Trophoblast cell (in vitro differentiated cells and primary cell): ENCODE results near the gene RPL18A.
A peak's percentile ranks its signal among the peaks of the same experiment; 100 is the strongest.

Source experiments
- DNase-seq, 2 donors: peaks; one replicate each; pipeline ENCODE4 v3.0.0-alpha.2; 2016
- H2AFZ ChIP-seq: 2 replicates; pipeline ENCODE4 v1.6.1; 2013; ENCODE audit warnings: low read length, moderate library complexity, mild to moderate bottlenecking; ENCODE audit not compliant: insufficient read depth, poor library complexity
- H2AK5ac ChIP-seq: 2 replicates; pipeline ENCODE4 v1.6.1; 2013; ENCODE audit warnings: mild to moderate bottlenecking, low read length
- H2BK120ac ChIP-seq: 2 replicates; pipeline ENCODE4 v1.6.1; 2013; ENCODE audit warnings: low read length, mild to moderate bottlenecking, moderate library complexity; ENCODE audit not compliant: insufficient read depth, poor library complexity
- H2BK12ac ChIP-seq: 2 replicates; pipeline ENCODE4 v1.6.1; 2013; ENCODE audit warnings: mild to moderate bottlenecking, low read length, moderate library complexity
- H2BK5ac ChIP-seq: 2 replicates; pipeline ENCODE4 v1.6.1; 2013; ENCODE audit warnings: low read length, low read depth, moderate library complexity, mild to moderate bottlenecking; ENCODE audit not compliant: poor library complexity
- H3K14ac ChIP-seq: 2 replicates; pipeline ENCODE4 v1.6.1; 2013; ENCODE audit warnings: mild to moderate bottlenecking, low read length
- H3K18ac ChIP-seq: 2 replicates; pipeline ENCODE4 v1.6.1; 2013; ENCODE audit warnings: mild to moderate bottlenecking, low read length
- H3K23ac ChIP-seq: 2 replicates; pipeline ENCODE4 v1.6.1; 2013; ENCODE audit warnings: low read length
- H3K27ac ChIP-seq: 2 replicates; pipeline ENCODE4 v1.5.1; 2013; ENCODE audit warnings: low read depth, mild to moderate bottlenecking, inconsistent platforms, low read length, moderate library complexity
- H3K27me3 ChIP-seq: 2 replicates; pipeline ENCODE4 v1.6.1; 2013; ENCODE audit warnings: inconsistent platforms, mild to moderate bottlenecking, low read length, moderate library complexity; ENCODE audit not compliant: insufficient read depth
- H3K36me3 ChIP-seq, 2 experiments: 1 replicate in 1 of 2; 2 replicates in 1 of 2; pipeline ENCODE4 v1.6.1; 2013; ENCODE audit warnings: low read length in 2 of 2, mild to moderate bottlenecking in 2 of 2, moderate library complexity in 1 of 2; ENCODE audit not compliant: insufficient read depth in 2 of 2, control insufficient read depth in 1 of 2
- H3K4ac ChIP-seq: 2 replicates; pipeline ENCODE4 v1.6.1; 2013; ENCODE audit warnings: low read depth, mild to moderate bottlenecking, low read length, moderate library complexity
- H3K4me1 ChIP-seq, 2 experiments: 1 replicate in 1 of 2; 2 replicates in 1 of 2; pipeline ENCODE4 v1.6.1; 2013; ENCODE audit warnings: low read length in 2 of 2, mild to moderate bottlenecking in 2 of 2, moderate library complexity in 1 of 2; ENCODE audit not compliant: insufficient read depth in 2 of 2, control insufficient read depth in 1 of 2
- H3K4me2 ChIP-seq: 2 replicates; pipeline ENCODE4 v1.6.1; 2013; ENCODE audit warnings: inconsistent platforms, mild to moderate bottlenecking, low read length, moderate library complexity
- H3K4me3 ChIP-seq: 2 replicates; pipeline ENCODE4 v1.5.1; 2013; ENCODE audit warnings: mild to moderate bottlenecking, low read depth, low read length, inconsistent platforms
- H3K79me1 ChIP-seq: one replicate; pipeline ENCODE4 v1.6.1; 2013; ENCODE audit warnings: low read length
- H3K79me2 ChIP-seq: 2 replicates; pipeline ENCODE4 v1.6.1; 2013; ENCODE audit warnings: low read length, mild to moderate bottlenecking; ENCODE audit not compliant: control insufficient read depth, insufficient read depth, poor library complexity
- H3K9ac ChIP-seq: 2 replicates; pipeline ENCODE4 v1.6.1; 2013; ENCODE audit warnings: mild to moderate bottlenecking, low read length
- H3K9me3 ChIP-seq: 2 replicates; pipeline ENCODE4 v1.6.1; 2013; ENCODE audit warnings: low read depth, mild to moderate bottlenecking, control low read depth, inconsistent platforms, low read length; ENCODE audit not compliant: insufficient read depth
- H4K12ac ChIP-seq: 2 replicates; pipeline ENCODE4 v1.6.1; 2013; ENCODE audit warnings: low read depth, mild to moderate bottlenecking, low read length, moderate library complexity
- H4K8ac ChIP-seq: 2 replicates; pipeline ENCODE4 v1.6.1; 2013; ENCODE audit warnings: low read depth, mild to moderate bottlenecking, low read length, moderate library complexity
- H4K91ac ChIP-seq: one replicate; pipeline ENCODE4 v1.6.1; 2013; ENCODE audit warnings: low read depth, mild to moderate bottlenecking, low read length, moderate library complexity
- WGBS: extraction: QIAGEN DNeasy Blood & Tissue Kit; methylation state at CpG from one replicate; pipeline ENCODE4 v1.1.7; 2013; ENCODE audit warnings: missing lambda C conversion rate; ENCODE audit not compliant: insufficient read length, insufficient coverage; ENCODE audit errors: extremely low coverage; 5-methylcytosine and 5-hydroxymethylcytosine counted together

Gene RPL18A

GRCh38 chr19:17888260-17888659 lies 28.6 kb downstream of the RPL18A start:
- H3K9me3 ChIP-seq = peaks cover 2% of the 10 kb centered on the region
- no peak overlapping the region for H4K12ac ChIP-seq
- H3K79me1 ChIP-seq = no peaks in the 10 kb centered on the region
- H4K91ac ChIP-seq = no peak overlapping the region
- H3K27me3 ChIP-seq = no peaks in the 10 kb centered on the region
- no peak overlapping the region for H3K4ac ChIP-seq
- no peak overlapping the region for H2BK12ac ChIP-seq
- H3K14ac ChIP-seq = no peak overlapping the region
- H2AK5ac ChIP-seq = no peak overlapping the region
- no CpG with 5 or more reads among the region's 7 CpGs for WGBS
- H3K23ac ChIP-seq = no peak overlapping the region
- H4K8ac ChIP-seq = no peak overlapping the region
- no peak overlapping the region for H2BK120ac ChIP-seq
- no peak overlapping the region for H2AFZ ChIP-seq
- no peak overlapping the region for H3K18ac ChIP-seq
- no peak overlapping the region for H3K9ac ChIP-seq
- no peak overlapping the region for H3K27ac ChIP-seq
- no peaks in the 10 kb centered on the region for H3K4me1 ChIP-seq
- no peak for DNase-seq
- no peaks in the 10 kb centered on the region for H3K36me3 ChIP-seq
- H3K79me2 ChIP-seq = no peaks in the 10 kb centered on the region
- no peak overlapping the region for H3K4me2 ChIP-seq
- no peak overlapping the region for H3K4me3 ChIP-seq
- no peak overlapping the region for H2BK5ac ChIP-seq

DNA sequence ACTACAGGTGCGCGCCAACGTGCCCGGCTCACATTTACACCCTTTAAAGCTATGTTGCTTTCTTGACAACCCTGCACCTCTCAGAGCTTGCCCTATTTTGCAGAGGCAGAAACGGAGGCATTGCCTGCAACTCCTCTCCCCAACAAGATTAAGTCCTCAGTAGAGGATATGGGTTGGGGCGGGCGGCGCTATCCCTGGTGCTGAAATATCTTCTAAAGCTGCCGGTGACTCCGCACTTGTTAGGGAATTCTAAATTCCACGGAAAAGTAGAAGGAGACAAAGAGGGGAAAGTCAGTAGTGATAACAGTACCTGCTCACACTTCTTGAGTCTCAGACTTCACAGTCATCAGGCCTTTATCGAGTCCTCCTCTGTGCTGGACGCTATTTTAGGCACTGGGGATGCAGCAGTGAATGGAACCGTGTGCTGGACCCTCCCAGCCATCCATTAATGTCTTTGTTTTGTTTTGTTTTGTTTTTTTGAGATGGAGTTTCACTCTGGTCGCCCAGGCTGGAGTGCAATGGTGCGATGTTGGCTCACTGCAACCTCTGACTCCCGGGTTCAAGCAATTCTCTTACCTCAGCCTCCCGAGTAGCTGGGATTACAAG lies 30.0 kb downstream of the RPL18A start:
- WGBS = no CpG with 5 or more reads among the region's 18 CpGs
- DNase-seq = peak; percentile 27 to 65
- Histone ChIP-seq H3K9ac (no peak overlapping the region), H3K36me3 (no peaks in the 10 kb centered on the region), H4K12ac (no peak overlapping the region), H3K14ac (no peak overlapping the region), H3K9me3 (no peaks in the 10 kb centered on the region), H3K18ac (no peak overlapping the region), H4K8ac (no peak overlapping the region), H4K91ac (no peak overlapping the region), H2BK5ac (no peak overlapping the region), H2AFZ (no peak overlapping the region), H2BK12ac (no peak overlapping the region), H3K79me1 (no peaks in the 10 kb centered on the region), H3K4ac (no peak overlapping the region), H3K4me3 (no peak overlapping the region), H3K79me2 (no peaks in the 10 kb centered on the region), H3K27ac (no peak overlapping the region), H2BK120ac (no peak overlapping the region), H3K4me2 (no peak overlapping the region), H3K4me1 (no peaks in the 10 kb centered on the region), H3K27me3 (no peaks in the 10 kb centered on the region), H3K23ac (no peak overlapping the region), H2AK5ac (no peak overlapping the region)

DNA sequence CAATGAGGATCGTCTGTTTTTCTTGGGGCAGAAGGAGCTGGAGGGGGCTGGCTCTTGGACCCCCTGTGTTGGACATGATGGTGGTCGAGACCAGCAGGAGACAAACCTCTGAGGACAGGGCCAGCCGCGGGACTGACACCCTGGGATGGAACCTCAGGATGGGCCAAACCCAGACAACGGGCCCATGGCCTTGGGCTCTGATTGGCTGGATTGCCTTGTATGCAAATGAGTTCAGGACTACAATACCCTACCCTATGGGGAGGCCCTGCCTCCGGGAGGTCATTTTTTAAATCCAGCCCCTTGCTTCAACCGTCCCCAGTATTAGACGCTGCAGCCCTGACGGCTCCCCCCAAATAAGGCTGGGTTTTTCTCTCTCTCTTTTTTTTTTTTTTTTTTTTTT lies 34.1 kb downstream of the RPL18A start:
- no peak overlapping the region for H2AK5ac ChIP-seq
- H3K4me1 ChIP-seq = no peaks in the 10 kb centered on the region

GRCh38 chr19:17902701-17903100 lies 43.0 kb downstream of the RPL18A start:
- Histone ChIP-seq H2BK5ac (no peak overlapping the region), H4K12ac (no peak overlapping the region), H3K4ac (no peak overlapping the region), H3K27ac (no peak overlapping the region), H3K14ac (no peak overlapping the region), H3K4me2 (no peak overlapping the region), H3K36me3 (no peaks in the 10 kb centered on the region), H2AFZ (no peak overlapping the region), H3K9ac (no peak overlapping the region), H4K91ac (no peak overlapping the region), H3K27me3 (no peaks in the 10 kb centered on the region), H3K23ac (no peak overlapping the region), H3K18ac (no peak overlapping the region), H3K4me1 (no peaks in the 10 kb centered on the region), H3K79me2 (no peaks in the 10 kb centered on the region), H2BK12ac (no peak overlapping the region), H2BK120ac (no peak overlapping the region), H4K8ac (no peak overlapping the region), H3K4me3 (no peak overlapping the region), H3K79me1 (no peaks in the 10 kb centered on the region), H3K9me3 (no peaks in the 10 kb centered on the region), H2AK5ac (no peak overlapping the region)
- peak; percentile 19 to 50 for DNase-seq
- WGBS = no CpG with 5 or more reads among the region's 6 CpGs

More for the DNA sequence above, 34.1 kb downstream of the RPL18A start:
- Histone ChIP-seq H2AFZ (no peak overlapping the region), H3K27ac (no peak overlapping the region), H3K27me3 (no peaks in the 10 kb centered on the region), H3K4ac (no peak overlapping the region), H3K79me2 (no peaks in the 10 kb centered on the region), H2BK120ac (no peak overlapping the region), H2BK5ac (no peak overlapping the region), H3K4me2 (no peak overlapping the region), H4K8ac (no peak overlapping the region), H3K9me3 (no peaks in the 10 kb centered on the region), H3K18ac (no peak overlapping the region), H3K79me1 (no peaks in the 10 kb centered on the region), H3K23ac (no peak overlapping the region), H3K9ac (no peak overlapping the region), H3K14ac (no peak overlapping the region), H4K91ac (no peak overlapping the region), H3K4me3 (no peak overlapping the region), H4K12ac (no peak overlapping the region), H2BK12ac (no peak overlapping the region), H3K36me3 (no peaks in the 10 kb centered on the region)
- DNase-seq = no peak
- no CpG with 5 or more reads among the region's 9 CpGs for WGBS
